Neural progenitor cell (in vitro differentiated cells): Measurements from ENCODE around the gene IMP4. TPM values are rescaled to one million over a fixed set of nuclear protein-coding genes. Genes with fewer than 3 reads are reported as not detected.

Experiments used
- DNase-seq: peaks from one replicate; pipeline ENCODE4 v3.0.0-alpha.2; 2016; ENCODE audit warnings: low spot score
- H2AFZ ChIP-seq: fragments of 200-600 bp; sonication (generic); replicated peaks from 2 replicates; pipeline ENCODE4 v1.6.1; 2016; ENCODE audit warnings: antibody characterized with exemption
- H3F3A ChIP-seq: fragments of 200-600 bp; sonication (generic); 2 replicates; pipeline ENCODE4 v1.6.1; 2016; ENCODE audit warnings: antibody characterized with exemption, low read depth
- H3K27ac ChIP-seq: fragments of 200-600 bp; sonication (generic); 2 replicates; pipeline ENCODE4 v1.5.1; 2016; ENCODE audit warnings: mild to moderate bottlenecking
- H3K27me3 ChIP-seq: fragments of 200-600 bp; sonication (generic); 2 replicates; pipeline ENCODE4 v1.6.1; 2016; ENCODE audit warnings: mild to moderate bottlenecking, moderate library complexity
- H3K36me3 ChIP-seq: fragments of 200-600 bp; sonication (generic); 2 replicates; pipeline ENCODE4 v1.5.1; 2016
- H3K4me1 ChIP-seq: fragments of 200-600 bp; sonication (generic); 2 replicates; pipeline ENCODE4 v1.6.1; 2016; ENCODE audit warnings: mixed run types
- H3K4me2 ChIP-seq: fragments of 200-600 bp; sonication (generic); 2 replicates; pipeline ENCODE4 v1.6.1; 2016
- H3K4me3 ChIP-seq: fragments of 200-600 bp; sonication (generic); 2 replicates; pipeline ENCODE4 v1.5.1; 2016
- H3K79me2 ChIP-seq: fragments of 200-600 bp; sonication (generic); 2 replicates; pipeline ENCODE4 v1.6.1; 2016; ENCODE audit warnings: low read depth
- H3K9ac ChIP-seq: fragments of 200-600 bp; sonication (generic); 2 replicates; pipeline ENCODE4 v1.6.1; 2016
- H3K9me3 ChIP-seq: fragments of 200-600 bp; sonication (generic); 2 replicates; pipeline ENCODE4 v1.5.1; 2016; ENCODE audit warnings: low read depth
- H4K20me1 ChIP-seq: fragments of 200-600 bp; sonication (generic); 2 replicates; pipeline ENCODE4 v1.6.1; 2016; ENCODE audit warnings: low read depth
- H3K27ac Mint-ChIP-seq: 3 replicates; pipeline ENCODE4 v1.8.0; 2021; ENCODE audit warnings: mixed read lengths
- H3K27me3 Mint-ChIP-seq: 2 replicates; pipeline ENCODE4 v1.8.0; 2022; ENCODE audit warnings: low read depth, mild to moderate bottlenecking, inconsistent platforms, moderate library complexity, mixed read lengths; ENCODE audit not compliant: insufficient read depth
- H3K36me3 Mint-ChIP-seq: 3 replicates; pipeline ENCODE4 v1.8.0; 2021; ENCODE audit warnings: mixed read lengths
- H3K4me1 Mint-ChIP-seq: 3 replicates; pipeline ENCODE4 v1.8.0; 2021; ENCODE audit warnings: mixed read lengths
- H3K4me3 Mint-ChIP-seq: 3 replicates; pipeline ENCODE4 v1.8.0; 2021; ENCODE audit warnings: mild to moderate bottlenecking, moderate library complexity, mixed read lengths
- H3K9me3 Mint-ChIP-seq: 3 replicates; pipeline ENCODE4 v1.8.0; 2020; ENCODE audit warnings: mixed read lengths
- CTCF ChIP-seq: fragments of 200-600 bp; sonication (generic); IDR thresholded peaks from 2 replicates; pipeline ENCODE4 v1.5.1; 2017; ENCODE audit warnings: antibody characterized with exemption, mild to moderate bottlenecking
- EZH2 ChIP-seq: fragments of 200-600 bp; sonication (generic); IDR thresholded peaks from 2 replicates; pipeline ENCODE4 v1.6.1; 2017; ENCODE audit warnings: antibody characterized with exemption, mild to moderate bottlenecking, moderate library complexity
- EZH2phosphoT487 ChIP-seq: fragments of 200-600 bp; sonication (generic); IDR thresholded peaks from 2 replicates; pipeline ENCODE4 v1.6.1; 2017; ENCODE audit warnings: antibody characterized with exemption
- total RNA-seq: library from RNA; depleted of rRNA; stranded (reverse); fragments of >200 nt; gene quantifications from 2 replicates; pipeline ENCODE4 v1.2.3, GENCODE V29; 2015; ENCODE audit warnings: low replicate concordance

The IMP4 gene
- total RNA-seq, 1 donor from 2014 or later, result 23.3 TPM

DNA sequence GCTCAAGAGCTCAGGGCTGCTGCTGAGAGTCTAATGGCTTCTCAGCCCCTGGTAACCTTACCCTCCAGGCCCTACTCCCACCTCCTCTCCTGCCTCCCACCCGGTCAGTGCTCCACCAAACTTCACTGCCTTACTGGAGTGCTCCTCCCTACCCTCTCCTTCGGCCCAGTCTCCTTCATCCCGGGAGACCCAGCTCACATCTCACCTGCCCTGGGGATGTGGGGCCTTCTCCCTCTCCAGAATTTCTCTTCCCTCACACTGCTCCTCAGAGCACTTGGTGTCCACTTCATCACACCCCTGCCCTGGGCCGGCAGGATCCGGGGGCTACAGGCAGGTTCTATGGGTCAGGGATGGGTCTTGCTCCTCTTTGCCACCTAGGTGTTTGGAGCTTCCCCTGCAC lies 34.8 kb downstream of the IMP4 start:
- TF ChIP-seq EZH2phosphoT487 (no peak), EZH2 (no peak), CTCF (no peak)
- Histone ChIP-seq H3K4me3 (no peak overlapping the region), H3K79me2 (no peaks in the 10 kb centered on the region), H3K27me3 (no peaks in the 10 kb centered on the region), H3F3A (no peaks in the 10 kb centered on the region), H4K20me1 (no peaks in the 10 kb centered on the region), H3K9ac (no peak overlapping the region), H2AFZ (no peak overlapping the region), H3K4me2 (no peak overlapping the region), H3K27ac (no peak overlapping the region), H3K9me3 (no peaks in the 10 kb centered on the region), H3K4me1 (no peaks in the 10 kb centered on the region), H3K36me3 (no peaks in the 10 kb centered on the region)
- no peak for DNase-seq
- Mint-ChIP-seq H3K36me3 (peaks cover 9% of the 10 kb centered on the region), H3K4me1 (peaks cover 4% of the 10 kb centered on the region), H3K9me3 (no peaks in the 10 kb centered on the region), H3K27me3 (no peaks in the 10 kb centered on the region), H3K27ac (no peak overlapping the region), H3K4me3 (no peak overlapping the region)

DNA sequence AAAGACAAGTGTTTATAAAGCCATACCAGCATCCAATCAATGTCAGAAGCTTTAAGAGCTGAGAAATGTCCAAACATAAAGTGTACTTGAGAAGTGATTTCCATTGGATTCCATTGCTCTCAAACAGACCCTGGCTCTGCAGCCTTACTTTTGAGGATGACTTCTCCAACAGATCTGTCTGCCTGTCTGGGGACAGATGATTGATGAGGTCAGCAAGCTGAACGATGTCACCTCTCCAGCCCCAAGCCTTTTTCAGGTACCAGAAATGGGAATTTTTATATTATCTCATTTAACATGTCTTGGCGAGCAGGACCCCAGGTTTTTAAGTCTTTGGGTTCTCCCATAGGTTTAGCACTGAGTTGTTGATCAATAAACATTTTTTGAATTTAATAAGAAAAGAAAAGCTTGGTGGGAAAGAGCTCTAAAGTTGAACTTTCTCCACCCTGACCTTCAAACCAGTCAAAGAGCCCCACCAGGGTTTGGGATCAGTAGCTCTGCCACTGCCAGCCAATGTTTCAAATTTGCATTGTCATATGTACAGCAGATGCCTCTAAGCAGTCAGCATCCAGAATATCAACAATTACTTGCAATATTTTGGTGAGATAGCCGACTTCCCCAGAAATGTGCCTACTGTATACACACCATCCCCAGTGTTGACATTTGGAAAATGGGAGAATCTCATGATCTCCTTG lies 35.7 kb downstream of the IMP4 start:
- Mint-ChIP-seq H3K36me3 (peaks cover 9% of the 10 kb centered on the region), H3K9me3 (no peaks in the 10 kb centered on the region), H3K27me3 (no peaks in the 10 kb centered on the region), H3K4me3 (no peak overlapping the region), H3K4me1 (peaks cover 1% of the 10 kb centered on the region), H3K27ac (no peak overlapping the region)
- TF ChIP-seq CTCF, result no peak
- no peak for TF ChIP-seq EZH2phosphoT487
- TF ChIP-seq EZH2, result no peak
- DNase-seq, result no peak
- no peaks in the 10 kb centered on the region for H3K9me3 ChIP-seq
- no peaks in the 10 kb centered on the region for H3K79me2 ChIP-seq
- no peak overlapping the region for H3K9ac ChIP-seq
- H2AFZ ChIP-seq, result no peak overlapping the region
- H3K4me2 ChIP-seq, result no peak overlapping the region
- H3F3A ChIP-seq, result no peaks in the 10 kb centered on the region
- H3K4me3 ChIP-seq, result no peak overlapping the region
- no peaks in the 10 kb centered on the region for H3K36me3 ChIP-seq
- H3K27ac ChIP-seq, result no peak overlapping the region
- H3K27me3 ChIP-seq, result no peaks in the 10 kb centered on the region
- H3K4me1 ChIP-seq, result no peaks in the 10 kb centered on the region
- H4K20me1 ChIP-seq, result no peaks in the 10 kb centered on the region

- Histone ChIP-seq H4K20me1 (no peaks in the 10 kb centered on the region), H3K36me3 (no peaks in the 10 kb centered on the region)
Measured at GRCh38 chr2:130378898-130379214, 36.2 kb downstream of the IMP4 start.

More at GRCh38 chr2:130378898-130379214, 36.2 kb downstream of the IMP4 start:
- H3F3A ChIP-seq, result no peaks in the 10 kb centered on the region
- H3K4me2 ChIP-seq, result no peak overlapping the region
- Mint-ChIP-seq H3K27ac (no peak overlapping the region), H3K4me3 (no peak overlapping the region), H3K36me3 (peaks cover 7% of the 10 kb centered on the region), H3K27me3 (no peaks in the 10 kb centered on the region), H3K4me1 (no peaks in the 10 kb centered on the region), H3K9me3 (no peaks in the 10 kb centered on the region)
- no peak for DNase-seq
- no peak overlapping the region for H3K4me3 ChIP-seq
- H2AFZ ChIP-seq, result no peak overlapping the region
- H3K27me3 ChIP-seq, result no peaks in the 10 kb centered on the region
- no peaks in the 10 kb centered on the region for H3K79me2 ChIP-seq
- H3K9ac ChIP-seq, result no peak overlapping the region
- H3K9me3 ChIP-seq, result no peaks in the 10 kb centered on the region
- TF ChIP-seq EZH2, result no peak
- TF ChIP-seq CTCF, result no peak
- TF ChIP-seq EZH2phosphoT487, result no peak
- H3K4me1 ChIP-seq, result no peaks in the 10 kb centered on the region
- H3K27ac ChIP-seq, result no peak overlapping the region
